ENCODE measurements around the gene ADAMTS13.

Gene ADAMTS13

GRCh38 chr9:133405508-133406438, 16.4 kb upstream of the ADAMTS13 start:
- no peak for TF ChIP-seq CTCF (conservative IDR thresholded peaks at IDR 0.05)
- H3K27ac ChIP-seq = no peak overlapping the region

- no peak overlapping the region for H3K27ac ChIP-seq
Measured at GRCh38 chr9:133406480-133407307, 15.5 kb upstream of the ADAMTS13 start.

GRCh38 chr9:133408042-133408441, 14.1 kb upstream of the ADAMTS13 start:
- H3K27ac ChIP-seq = no peak overlapping the region
- TF ChIP-seq CTCF (conservative IDR thresholded peaks at IDR 0.05) = no peak

More at GRCh38 chr9:133406480-133407307, 15.5 kb upstream of the ADAMTS13 start:
- TF ChIP-seq CTCF (conservative IDR thresholded peaks at IDR 0.05) = peak; percentile 98

GRCh38 chr9:133415170-133415569, 7.0 kb upstream of the ADAMTS13 start:
- TF ChIP-seq CTCF (conservative IDR thresholded peaks at IDR 0.05) = no peak
- no peak overlapping the region for H3K27ac ChIP-seq

- peak within 1 kb of the TSS; percentile 89 for H3K27ac ChIP-seq
- TF ChIP-seq CTCF (conservative IDR thresholded peaks at IDR 0.05) = no peak
Measured at GRCh38 chr9:133417541-133418461, 4.4 kb upstream of the ADAMTS13 start, which contains the start of gene REXO4. Gene REXO4, minus strand, starts transcription at chr9:133418010. Its CDS starts 166 bp downstream, at chr9:133417844.

- TF ChIP-seq CTCF (conservative IDR thresholded peaks at IDR 0.05) = no peak
- H3K27ac ChIP-seq = peak overlapping the region; percentile 89
Measured at GRCh38 chr9:133419005-133419404, 3.2 kb upstream of the ADAMTS13 start.
